ENCODE measurements around the gene IL1B.

DNA sequence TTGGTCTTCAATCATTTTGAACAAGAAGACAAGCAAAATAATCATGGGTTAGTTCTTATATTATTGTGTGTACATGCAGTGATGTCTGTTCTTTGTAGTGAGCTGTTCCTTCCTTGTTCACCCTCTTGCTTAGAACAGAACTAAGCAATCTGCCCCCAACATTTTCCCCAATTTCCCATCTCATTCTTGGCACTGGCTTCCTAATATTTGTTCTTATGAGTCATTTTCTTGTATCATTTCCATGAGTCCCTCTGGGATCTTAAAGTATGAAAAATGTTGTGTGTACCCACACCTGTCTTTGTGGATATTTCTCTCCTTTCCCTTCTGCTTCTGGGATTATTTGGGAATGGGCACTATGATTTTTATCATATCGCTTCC is 3.5 kb upstream of the IL1B start:
- TF ChIP-seq, protein P1, sequence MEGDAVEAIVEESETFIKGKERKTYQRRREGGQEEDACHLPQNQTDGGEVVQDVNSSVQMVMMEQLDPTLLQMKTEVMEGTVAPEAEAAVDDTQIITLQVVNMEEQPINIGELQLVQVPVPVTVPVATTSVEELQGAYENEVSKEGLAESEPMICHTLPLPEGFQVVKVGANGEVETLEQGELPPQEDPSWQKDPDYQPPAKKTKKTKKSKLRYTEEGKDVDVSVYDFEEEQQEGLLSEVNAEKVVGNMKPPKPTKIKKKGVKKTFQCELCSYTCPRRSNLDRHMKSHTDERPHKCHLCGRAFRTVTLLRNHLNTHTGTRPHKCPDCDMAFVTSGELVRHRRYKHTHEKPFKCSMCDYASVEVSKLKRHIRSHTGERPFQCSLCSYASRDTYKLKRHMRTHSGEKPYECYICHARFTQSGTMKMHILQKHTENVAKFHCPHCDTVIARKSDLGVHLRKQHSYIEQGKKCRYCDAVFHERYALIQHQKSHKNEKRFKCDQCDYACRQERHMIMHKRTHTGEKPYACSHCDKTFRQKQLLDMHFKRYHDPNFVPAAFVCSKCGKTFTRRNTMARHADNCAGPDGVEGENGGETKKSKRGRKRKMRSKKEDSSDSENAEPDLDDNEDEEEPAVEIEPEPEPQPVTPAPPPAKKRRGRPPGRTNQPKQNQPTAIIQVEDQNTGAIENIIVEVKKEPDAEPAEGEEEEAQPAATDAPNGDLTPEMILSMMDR (IDR thresholded peaks at IDR 0.05; ENCODE audit: low read depth, low read length, poor library complexity, severe bottlenecking), result no peak
- TF ChIP-seq EZH2phosphoT487 (IDR thresholded peaks at IDR 0.05; ENCODE audit: borderline replicate concordance, low read length), result no peak

Measured in DOHH2 (cell line).